Activated CD8-positive, alpha-beta memory T cell treated with anti-CD3 and anti-CD28 coated beads, Interleukin-2, amount 50 U/mL, for 24 hours (primary cell): ENCODE results near the gene TJP2.

Source experiments
- DNase-seq: peaks from one replicate; pipeline ENCODE4 v3.0.0-alpha.2; 2020; ENCODE audit errors: extremely low read depth

Gene TJP2

DNA sequence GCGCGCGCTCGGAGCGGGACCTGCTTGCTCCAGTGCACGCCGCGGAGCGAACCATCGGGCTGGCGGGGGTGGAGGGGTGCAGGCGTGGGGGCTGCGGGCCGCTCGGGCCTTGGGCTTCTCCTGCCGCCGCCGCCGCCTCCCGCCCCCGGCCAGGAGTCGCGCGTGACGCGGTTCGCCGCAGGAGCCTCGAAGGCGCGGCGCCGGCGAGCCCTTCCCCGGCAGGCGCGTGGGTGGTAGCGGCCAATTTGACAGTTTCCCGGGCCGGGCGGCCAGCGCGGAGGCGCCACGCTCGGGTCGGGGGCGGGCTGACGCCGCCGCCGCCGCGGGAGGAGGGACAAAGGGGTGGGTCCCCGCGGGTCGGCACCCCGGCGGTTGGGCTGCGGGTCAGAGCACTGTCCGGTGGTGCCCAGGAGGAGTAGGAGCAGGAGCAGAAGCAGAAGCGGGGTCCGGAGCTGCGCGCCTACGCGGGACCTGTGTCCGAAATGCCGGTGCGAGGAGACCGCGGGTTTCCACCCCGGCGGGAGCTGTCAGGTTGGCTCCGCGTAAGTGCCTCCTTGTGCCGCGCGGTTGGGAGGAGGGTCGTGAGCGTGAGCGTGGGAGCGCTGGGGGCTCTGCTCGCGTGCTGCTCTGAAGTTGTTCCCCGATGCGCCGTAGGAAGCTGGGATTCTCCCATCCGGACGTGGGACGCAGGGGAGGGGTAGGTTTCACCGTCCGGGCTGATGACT, at the start of gene TJP2:
Gene TJP2, plus strand, starts transcription at position 387 of the 725 bp plus-strand sequence. Its CDS starts 96 bp downstream, at position 483.
- no peak for DNase-seq

DNA sequence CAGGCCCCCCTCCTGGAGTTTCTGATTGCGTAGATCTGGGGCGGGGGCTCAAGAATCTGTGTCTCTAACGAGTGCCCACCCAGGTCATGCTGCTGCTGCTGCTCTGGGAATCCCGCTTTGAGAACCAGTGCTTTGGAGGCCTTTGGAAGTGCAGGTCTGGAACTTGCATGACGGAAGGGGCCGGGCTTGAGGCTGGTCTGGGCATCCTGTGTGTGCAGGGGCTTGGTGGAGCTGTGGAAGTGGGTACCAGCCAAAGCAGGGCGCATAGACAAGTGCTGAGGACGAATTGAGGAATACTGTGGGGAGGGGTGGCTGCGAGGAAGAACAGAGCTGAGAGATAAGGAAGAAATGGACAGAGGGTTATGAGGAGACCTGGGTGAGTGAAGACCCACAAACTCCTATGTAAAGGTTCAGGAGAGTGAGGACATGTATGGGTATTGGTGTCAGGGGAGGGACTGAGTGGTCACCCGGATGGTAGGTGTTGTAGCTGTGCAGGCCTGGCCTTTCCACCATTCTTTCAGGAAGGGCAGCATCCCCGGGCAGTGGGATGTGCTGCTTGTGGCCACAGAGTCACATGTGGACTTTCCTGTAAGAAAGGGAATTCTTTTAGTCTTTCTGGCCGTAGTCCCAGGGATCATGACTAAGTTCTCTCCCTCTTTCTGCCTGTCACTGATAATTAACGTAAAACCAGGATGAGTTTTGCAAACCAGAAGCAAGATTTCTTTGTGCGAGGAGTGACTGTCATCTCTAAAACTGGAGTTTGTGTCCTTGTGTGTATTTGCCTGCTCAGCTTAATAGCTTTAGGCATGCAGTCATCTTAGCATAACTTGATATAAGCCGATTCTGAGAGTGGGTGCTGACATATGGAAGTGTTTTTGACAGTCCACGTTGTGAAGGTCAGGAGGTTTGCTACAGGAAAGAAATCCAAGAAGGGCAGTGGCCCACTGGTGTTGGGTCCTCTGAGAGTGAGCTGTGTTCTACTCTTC, 43.3 kb upstream of the TJP2 start:
- DNase-seq = no peak

DNA sequence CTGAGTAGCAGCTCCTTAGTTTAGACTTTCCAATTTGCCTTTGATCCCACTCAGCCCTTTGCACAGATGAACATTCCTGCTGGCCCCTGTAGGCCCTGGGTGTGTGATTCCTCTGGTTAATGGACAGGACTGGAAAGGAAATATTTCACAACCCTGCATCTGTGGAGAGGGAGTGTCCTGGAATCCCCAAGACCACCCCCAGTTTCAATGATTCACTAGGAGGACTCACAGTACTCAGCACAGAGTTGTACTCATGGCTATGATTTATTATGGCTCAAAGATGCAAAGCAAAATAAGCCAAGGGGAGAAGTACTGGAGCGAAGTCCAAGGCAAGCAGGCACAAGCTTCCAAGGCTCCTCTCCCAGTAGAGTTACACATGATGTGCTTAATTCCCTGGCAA, 42.4 kb upstream of the TJP2 start:
- no peak for DNase-seq

DNA sequence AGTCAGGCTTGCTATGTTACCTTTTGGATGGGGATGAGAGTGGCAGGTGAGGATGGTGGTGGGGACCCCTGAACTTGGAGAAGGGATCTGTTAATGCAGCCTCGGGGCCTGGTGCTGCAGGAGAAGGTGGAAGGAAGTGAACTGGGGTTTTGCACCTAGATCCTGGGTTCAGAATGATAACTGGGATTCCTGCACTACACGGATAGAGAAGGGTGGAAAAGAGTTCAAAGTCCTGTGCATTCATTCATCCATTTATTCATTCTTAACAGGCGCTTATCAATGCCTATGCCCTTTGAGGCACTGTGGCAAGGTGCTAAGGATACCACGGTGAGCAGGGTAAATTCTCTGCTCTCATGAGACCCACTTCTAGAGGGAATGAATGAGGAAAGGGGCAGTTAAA, 41.7 kb upstream of the TJP2 start:
- no peak for DNase-seq

DNA sequence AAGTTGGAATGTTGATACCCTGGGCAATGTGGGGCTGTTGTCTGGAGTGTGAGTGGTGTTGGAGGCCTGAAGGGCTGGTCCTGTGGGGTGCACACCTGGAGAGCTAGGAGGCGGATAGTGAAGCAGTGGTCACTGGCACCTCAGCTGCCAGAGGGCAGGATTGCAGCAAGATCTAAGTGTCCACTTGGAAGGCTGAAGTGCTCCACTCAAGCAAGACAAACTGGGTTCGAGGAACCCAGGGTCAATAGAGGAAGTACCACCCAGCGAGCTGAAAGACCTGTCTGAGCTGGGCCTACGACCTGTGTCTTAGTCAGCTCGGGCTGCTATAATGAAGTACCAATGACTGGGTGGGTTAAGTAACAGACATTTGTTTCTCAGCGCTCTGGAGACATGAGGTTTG, 39.7 kb upstream of the TJP2 start:
- no peak for DNase-seq

DNA sequence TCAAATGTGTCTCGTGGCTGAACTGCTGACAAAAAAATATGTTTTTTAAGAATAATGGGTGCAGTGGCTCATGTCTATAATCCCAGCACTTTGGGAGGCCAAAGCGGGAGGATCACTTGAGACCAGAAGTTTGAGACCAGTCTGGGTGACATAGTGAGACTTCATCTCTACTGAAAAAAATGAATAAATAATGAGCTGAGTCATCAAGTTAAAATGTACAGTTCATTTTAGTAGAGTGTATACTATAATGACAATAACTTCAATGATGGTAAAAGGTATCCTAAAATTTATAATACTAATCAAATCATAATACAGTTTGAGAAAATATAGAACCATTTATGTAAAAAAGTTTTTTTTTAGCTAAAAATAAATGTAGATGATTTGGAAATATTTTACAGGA, 37.9 kb upstream of the TJP2 start:
- DNase-seq = no peak

DNA sequence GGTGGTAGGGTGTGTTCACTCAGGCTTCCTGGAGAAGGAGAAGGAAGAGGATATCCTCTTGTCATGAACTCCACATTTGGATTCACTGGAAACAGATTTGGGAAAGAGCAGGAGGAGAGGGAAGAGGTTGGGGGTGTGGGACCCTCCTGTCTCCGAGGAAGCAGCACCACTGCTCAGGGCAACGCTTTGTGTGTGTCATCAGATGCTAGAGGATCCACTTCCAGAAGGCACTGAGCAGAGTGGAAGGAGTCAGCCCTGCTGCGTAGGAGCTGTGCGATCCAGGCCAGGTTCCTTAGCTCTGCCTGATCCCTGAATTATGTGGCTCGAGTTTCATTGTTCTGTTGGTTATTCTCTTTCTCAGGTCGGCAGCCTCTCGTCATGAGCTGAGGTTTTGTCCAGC, 37.3 kb upstream of the TJP2 start:
- no peak for DNase-seq

DNA sequence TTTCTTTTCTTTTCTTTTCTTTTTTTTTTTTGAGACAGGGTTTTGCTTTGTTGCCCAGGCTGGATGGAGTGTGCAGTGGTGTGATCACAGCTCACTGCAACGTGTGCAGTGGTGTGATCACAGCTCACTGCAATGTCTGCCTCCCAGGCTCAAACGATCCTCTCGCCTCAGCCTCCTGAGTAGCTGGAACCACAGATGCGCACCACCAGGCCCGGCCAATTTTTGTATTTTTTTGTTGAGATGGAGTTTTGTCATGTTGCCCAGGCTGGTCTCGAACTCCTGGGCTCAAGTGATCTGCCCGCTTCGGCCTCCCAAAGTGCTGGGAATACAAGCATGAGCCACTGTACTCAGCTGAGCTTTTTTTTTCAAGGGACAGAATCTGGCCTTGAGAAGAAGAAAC, 36.8 kb upstream of the TJP2 start:
- DNase-seq = no peak

DNA sequence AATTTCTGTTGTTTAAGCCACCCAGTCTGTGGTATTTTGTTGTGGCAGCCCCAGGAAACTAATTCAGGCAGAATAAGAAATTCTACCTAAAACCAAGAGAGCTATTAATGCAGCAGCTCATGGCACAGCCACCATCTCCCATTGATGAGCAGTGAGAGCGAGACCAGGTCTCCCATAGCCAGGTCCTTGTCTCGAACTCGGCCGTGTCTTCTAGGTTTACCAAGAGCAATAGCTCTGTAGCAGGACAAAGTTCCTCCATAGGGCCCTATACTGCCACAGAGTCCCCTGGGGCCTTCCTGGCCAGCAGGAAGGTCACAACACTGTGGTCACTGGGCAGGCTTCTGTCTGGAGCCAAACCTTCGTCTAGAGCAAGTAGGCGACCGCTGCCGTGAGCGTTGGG, 34.5 kb upstream of the TJP2 start:
- no peak for DNase-seq

DNA sequence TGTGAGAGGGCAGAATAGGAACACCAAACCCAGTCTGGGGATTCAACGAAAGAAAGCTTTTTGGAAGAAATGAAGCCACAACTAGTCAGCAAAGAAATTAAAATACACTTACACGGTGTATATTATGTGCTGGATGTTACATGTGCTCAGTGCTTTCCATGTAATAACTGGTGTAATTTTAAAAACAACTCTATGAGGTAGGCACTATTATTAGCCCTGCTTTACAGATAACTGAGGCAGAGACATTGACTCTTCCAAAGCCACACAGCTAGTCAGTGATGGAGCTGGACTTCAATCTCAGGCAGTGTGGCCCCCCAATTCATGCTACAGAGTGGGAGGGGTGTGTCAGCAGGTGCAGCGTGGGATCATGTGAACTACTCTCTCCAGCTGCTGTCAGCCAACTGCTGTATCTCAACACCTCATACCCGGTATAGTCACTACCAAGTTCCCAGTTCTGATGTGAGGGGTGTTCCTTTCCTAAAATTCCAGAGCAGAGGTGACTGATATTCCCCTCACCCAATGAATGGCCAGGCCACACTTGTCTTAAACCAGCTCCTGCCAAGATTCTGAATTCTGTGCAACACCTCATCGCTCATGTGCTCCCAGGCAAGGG, 33.8 kb upstream of the TJP2 start:
- no peak for DNase-seq

DNA sequence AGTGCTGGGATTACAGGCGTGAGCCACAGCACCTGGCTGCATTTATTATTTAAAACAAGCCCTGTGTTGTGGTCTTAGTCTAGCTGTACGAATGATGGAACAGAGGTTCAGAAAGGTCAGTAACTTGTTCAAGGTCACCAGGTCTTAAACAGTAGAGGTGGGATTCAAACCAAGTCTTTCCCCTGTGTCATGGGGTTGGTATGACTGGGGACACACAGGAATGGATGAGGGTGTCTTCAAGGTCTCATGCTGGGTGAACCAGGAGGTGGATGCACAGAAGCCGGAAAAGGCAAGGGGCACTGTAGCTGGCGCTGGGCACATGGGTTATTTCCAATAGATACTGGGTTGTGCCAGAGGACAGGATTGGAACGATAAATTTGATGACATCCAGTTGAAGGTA, 32.2 kb upstream of the TJP2 start:
- no peak for DNase-seq

DNA sequence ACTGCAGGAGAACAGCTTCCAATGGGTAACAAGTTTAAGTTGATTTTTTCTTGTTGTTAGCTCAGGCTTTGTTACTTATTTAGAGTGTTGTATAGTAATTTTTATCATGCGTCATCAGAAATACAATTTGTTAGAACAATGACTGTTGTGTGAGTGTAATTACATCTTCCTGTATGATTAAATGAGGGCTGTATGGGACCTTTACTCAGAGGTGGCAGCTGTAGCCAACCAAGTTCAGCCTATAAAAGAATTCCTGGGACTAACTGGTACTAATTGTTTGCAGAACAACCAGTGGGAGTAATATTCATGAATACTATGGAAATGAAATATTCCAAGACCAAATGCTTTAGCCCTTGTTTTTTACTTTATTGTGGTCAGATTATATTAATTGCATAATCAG, 30.8 kb upstream of the TJP2 start:
- no peak for DNase-seq

DNA sequence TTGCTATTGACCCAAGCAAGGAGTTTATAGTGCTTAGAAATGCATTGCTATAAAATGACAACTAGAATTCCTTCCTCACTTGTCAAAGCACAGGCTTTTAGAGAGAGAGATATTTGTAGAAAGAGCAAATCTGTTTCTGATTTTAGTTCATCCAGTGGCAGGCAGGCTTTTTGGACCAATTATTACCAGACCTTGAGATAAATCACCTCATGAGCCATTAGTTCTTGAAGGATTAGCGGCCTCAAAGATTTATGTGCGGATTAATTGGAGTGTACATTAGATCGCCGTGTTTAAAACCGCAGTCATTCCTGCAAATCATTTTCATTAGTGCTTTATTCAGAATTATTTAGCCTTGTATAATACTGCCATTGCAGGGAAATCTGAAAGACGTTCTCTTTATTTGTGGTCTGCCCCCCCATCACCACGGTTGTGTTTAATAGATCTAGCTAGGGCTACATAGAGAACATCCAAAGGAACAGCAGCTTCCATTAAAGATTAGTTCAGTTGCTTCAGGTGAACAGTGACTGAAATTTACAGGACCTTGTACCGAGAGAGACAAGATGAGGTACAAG, 28.8 kb upstream of the TJP2 start:
- DNase-seq = no peak

DNA sequence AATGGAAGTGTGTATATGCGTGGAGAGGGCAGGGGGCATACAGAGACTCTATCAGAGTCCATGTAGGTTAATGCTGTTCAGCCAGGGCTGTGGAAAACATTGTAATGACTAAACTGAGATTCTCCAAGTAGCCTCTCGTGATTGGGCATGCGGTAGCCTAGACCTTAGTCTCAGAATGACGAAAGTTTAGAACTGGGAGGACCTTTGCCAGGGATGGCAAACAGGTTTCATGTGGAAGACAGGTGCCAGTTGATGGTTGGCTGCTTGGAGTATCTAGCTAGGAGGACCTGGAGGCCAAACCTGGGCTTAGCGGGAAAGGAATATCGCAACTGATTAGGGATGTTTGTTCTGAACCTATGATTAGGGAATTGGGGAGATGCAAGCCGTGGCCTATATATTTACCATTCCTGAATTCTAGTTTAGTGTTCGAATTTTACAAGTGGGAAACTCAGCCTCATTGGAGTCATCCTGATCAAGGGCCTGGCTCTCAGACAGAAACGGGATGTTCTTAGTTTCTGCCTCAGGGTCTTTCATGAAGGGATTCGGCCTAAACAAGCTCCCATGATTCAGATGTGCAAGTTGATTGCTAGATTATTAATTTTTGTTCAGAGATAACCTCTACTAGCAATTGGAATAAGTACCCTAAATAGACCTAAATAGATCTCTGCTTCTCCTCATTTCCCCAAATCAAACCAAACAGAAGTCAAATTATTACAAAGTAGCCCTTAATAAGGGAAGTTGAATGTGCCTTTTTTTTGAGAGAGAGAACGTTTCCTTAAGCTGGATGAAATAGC, 26.8 kb upstream of the TJP2 start:
- DNase-seq = no peak

DNA sequence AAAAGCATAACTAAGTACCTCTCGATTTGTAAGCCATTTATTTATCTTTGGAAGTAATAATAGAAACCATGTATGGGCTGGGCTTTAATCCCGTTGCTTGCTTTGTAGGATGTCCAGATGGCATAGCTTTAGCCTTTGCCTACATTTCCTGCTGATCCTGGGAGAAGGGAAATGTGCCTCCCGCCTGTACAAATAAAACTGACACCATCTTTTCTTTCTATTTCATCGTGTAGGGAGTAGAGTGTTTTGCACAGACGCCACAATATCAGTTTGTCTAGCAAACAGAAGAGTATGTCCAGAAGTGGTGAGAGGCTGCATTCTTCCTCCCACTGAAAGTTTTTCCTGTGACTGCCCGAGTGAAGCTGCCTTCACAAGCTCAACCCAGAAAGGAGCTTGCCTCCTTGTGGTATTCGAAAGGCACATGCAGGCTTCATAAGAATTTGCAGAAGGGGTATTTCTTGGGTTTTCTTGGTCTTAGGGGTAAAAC, 24.7 kb upstream of the TJP2 start:
- no peak for DNase-seq

DNA sequence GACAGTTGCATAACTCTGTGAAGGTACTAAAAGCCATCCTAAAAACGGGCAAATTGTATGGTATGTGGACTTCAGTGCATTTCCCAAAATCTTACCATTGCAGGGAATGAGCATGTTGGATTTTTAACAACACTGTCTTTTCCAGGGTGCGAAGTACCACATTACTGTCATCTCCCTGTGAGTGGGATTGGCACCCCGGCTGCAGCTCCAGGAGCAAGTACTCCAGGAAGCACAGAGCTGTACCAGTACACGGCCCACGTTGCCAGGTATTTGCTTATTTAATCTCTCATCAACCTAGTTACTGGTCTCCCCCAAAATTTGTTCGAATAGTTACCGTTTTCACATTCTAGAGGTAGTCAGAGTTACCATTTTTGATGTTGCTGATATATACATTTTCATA, 22.6 kb upstream of the TJP2 start:
- DNase-seq = no peak

DNA sequence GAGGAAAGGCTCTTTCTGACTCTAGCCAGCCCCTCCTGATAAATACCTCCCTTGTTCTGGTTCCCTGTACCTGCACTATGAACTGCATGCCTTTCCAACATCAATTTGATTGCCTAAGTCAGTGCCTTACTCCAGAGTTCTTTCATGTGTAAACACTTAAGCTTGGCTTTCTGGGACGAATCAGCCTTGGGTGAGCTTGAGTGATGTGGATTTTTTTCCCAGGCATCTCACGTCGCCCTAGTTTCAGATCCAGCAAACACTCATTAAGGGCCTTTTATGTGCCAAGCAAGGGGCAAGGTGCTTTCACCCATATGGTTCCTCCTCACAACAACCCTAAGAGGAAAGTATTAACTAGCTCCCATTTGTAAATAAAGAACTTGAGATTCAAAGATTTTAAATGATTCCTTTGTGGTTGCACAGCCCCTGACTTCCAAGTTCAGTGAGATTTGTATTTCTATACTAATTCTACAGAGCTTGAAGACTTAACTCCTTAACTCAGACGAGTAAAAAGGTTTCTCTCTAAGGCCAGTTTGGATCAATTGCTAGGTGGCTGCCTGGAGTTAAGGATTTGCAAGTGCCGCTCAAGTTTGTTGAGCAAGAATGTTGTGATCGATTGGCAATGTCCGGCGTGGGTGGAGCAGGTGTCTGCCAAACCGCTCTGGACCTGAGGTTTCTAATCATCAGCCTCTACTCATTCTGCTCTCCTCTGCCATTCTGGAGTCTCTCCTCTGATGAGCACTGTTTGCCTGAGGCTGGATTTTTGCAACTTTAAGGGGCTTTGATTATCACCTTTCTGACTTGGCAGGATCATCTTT, 20.2 kb upstream of the TJP2 start:
- DNase-seq = no peak

DNA sequence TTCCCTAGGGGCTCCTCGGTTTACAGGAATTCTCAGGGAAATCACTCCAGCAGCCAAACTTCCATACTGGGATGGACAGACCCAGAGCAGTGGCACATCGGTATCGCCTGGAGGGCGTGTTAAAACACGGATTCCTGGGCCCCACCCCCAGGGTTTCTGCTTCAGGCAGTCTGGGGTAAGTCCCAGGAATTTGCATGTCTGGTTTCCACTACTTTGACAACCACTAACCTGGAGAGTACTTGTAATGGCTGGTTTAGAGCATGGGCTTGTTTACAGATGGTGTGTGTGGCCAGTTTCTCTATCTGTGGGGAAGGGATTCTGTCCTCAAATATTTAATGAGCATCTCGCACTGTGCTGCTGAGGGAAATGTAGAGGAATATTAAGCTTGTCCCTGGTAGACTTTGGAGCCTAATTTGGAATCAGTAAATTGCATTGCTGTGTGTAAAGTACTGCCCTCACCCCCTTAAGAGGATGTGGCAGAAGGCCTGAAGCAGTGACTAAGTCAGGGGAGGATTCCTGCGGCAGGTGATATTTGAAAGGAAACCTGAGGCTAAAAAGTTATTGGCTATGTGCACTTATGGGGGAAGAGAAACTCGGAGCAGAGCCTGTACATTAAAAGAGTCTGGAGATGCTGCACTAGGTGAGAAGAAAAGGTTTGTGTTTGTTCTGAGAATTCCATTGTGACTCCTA, 18.6 kb upstream of the TJP2 start:
- DNase-seq = no peak

DNA sequence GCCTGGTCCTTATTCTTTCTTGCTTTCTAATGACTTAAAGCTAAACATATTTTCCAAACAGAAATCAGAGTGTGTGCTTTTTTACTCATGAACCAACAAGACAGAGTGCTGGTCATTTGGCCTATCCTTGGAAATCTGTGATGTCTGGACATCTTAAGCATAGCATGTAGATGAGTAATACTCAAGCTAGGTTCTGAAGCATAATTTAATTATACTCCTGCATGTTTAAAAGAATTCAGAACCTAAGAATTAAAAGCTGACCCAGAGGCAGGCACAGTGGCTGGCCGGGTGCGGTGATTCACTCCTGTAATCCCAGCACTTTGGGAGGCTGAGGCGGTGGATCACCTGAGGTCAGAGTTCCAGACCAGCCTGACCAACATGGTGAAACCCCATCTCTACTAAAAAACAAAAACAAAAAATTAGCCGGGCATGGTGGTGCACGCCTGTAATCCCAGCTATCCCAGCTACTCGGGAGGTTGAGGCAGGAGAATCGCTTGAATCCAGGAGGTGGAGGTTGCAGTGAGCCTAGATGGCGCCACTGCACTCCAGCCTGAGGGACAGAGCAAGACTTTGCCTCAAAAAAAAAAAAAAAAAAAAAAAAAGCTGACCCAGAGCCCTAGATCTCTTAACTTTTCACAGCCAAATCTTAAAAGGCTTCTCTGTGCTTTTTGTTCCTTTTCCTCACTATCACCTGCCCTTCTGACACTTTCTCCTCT, 16.2 kb upstream of the TJP2 start:
- DNase-seq = no peak
